Measurements from ENCODE around the gene MAP3K13.

- TF ChIP-seq CTCF (optimal IDR thresholded peaks at IDR 0.05 in 1 of 3, IDR thresholded peaks at IDR 0.05 in 1 of 3, conservative IDR thresholded peaks at IDR 0.05 in 1 of 3; ENCODE audit: extremely low read depth in 1 of 3, insufficient read depth in 2 of 3, low read length in 3 of 3) (no peak), EZH2 (IDR thresholded peaks at IDR 0.05; ENCODE audit: low read length) (no peak)
These were observed 61.5 kb downstream of the MAP3K13 start for GRCh38 chr3:185424435-185424834.
